ENCODE results near the gene SV2B.

The SV2B gene

GRCh38 chr15:91122296-91122695, 22.2 kb downstream of the SV2B start:
- no peaks in the 10 kb centered on the region for H3K36me3 ChIP-seq (ENCODE audit: control insufficient read depth, insufficient read depth, low read length)
- no peaks in the 10 kb centered on the region for H3K9me3 ChIP-seq (ENCODE audit: control insufficient read depth, low read length)
- no peak overlapping the region for H3K4me3 ChIP-seq (ENCODE audit: extremely low read depth, insufficient read depth, low read length, poor library complexity, severe bottlenecking)
- 83 to 86% methylated on average over 1 of the region's 1 CpG for WGBS, 2 experiments (ENCODE audit: insufficient coverage in 2 of 2)
- no peak overlapping the region for H3K27ac ChIP-seq (ENCODE audit: low read depth, low read length, severe bottlenecking)
- no peaks in the 10 kb centered on the region for H3K4me1 ChIP-seq (ENCODE audit: control insufficient read depth, insufficient read depth, low read length, poor library complexity, severe bottlenecking)

DNA sequence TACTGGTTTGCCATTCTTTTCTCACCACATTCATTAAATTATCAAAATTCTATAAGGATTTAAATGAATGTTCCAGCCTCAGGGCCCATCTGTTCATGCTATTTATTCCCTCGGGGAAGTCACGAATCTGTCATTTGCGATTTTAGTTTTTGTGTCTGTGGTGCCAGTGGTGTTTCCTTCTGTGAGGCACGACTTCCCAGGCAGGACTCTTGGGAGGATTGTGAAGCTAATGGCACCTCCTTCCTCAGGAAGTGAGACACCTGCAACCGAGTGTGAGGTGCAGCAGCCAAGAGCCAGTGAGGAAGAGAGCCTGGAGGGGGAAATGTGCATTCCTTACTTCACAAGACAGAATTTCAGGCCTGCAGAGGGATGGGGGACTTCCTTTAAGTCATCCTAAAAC, 24.1 kb downstream of the SV2B start:
- H3K36me3 ChIP-seq (ENCODE audit: control insufficient read depth, insufficient read depth, low read length) = no peaks in the 10 kb centered on the region
- no peak overlapping the region for H3K27ac ChIP-seq (ENCODE audit: low read depth, low read length, severe bottlenecking)
- H3K4me3 ChIP-seq (ENCODE audit: extremely low read depth, insufficient read depth, low read length, poor library complexity, severe bottlenecking) = no peak overlapping the region
- no peaks in the 10 kb centered on the region for H3K9me3 ChIP-seq (ENCODE audit: control insufficient read depth, low read length)
- 81 to 85% methylated on average over 3 to 4 of the region's 5 CpGs for WGBS, 2 experiments (ENCODE audit: insufficient coverage in 2 of 2)
- no peaks in the 10 kb centered on the region for H3K4me1 ChIP-seq (ENCODE audit: control insufficient read depth, insufficient read depth, low read length, poor library complexity, severe bottlenecking)

- Histone ChIP-seq H3K9me3 (ENCODE audit: control insufficient read depth, low read length) (no peaks in the 10 kb centered on the region), H3K4me3 (ENCODE audit: extremely low read depth, insufficient read depth, low read length, poor library complexity, severe bottlenecking) (no peak overlapping the region), H3K36me3 (ENCODE audit: control insufficient read depth, insufficient read depth, low read length) (no peaks in the 10 kb centered on the region), H3K4me1 (ENCODE audit: control insufficient read depth, insufficient read depth, low read length, poor library complexity, severe bottlenecking) (no peaks in the 10 kb centered on the region), H3K27ac (ENCODE audit: low read depth, low read length, severe bottlenecking) (no peak overlapping the region)
- 91 to 95% methylated on average over 5 to 7 of the region's 7 CpGs for WGBS, 2 experiments (ENCODE audit: insufficient coverage in 2 of 2)
These were observed 25.1 kb downstream of the SV2B start for GRCh38 chr15:91125162-91125561.

DNA sequence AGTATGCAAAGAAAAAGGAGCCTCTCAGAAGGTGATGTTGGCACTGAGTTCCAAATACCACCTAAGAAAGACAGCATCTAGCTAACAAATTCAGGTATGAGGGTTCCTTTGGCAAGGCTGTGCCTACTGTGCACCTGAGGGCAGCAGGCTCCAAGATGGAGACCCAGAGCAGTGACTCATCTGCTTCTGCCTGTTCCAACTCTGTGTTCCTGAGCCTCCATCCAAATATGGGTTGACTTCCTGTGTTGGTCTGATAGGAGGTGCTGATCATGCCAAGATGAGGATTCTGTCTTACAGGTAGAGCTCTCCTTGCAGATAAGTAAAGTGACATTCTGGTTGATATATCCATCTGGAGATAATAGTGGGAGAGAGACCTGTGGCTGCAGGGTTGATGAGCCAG, 26.0 kb downstream of the SV2B start:
- H3K9me3 ChIP-seq (ENCODE audit: control insufficient read depth, low read length) = no peaks in the 10 kb centered on the region
- H3K36me3 ChIP-seq (ENCODE audit: control insufficient read depth, insufficient read depth, low read length) = no peaks in the 10 kb centered on the region
- no peaks in the 10 kb centered on the region for H3K4me1 ChIP-seq (ENCODE audit: control insufficient read depth, insufficient read depth, low read length, poor library complexity, severe bottlenecking)
- no peak overlapping the region for H3K4me3 ChIP-seq (ENCODE audit: extremely low read depth, insufficient read depth, low read length, poor library complexity, severe bottlenecking)
- H3K27ac ChIP-seq (ENCODE audit: low read depth, low read length, severe bottlenecking) = no peak overlapping the region

- no peak overlapping the region for H3K4me3 ChIP-seq (ENCODE audit: extremely low read depth, insufficient read depth, low read length, poor library complexity, severe bottlenecking)
- no peaks in the 10 kb centered on the region for H3K36me3 ChIP-seq (ENCODE audit: control insufficient read depth, insufficient read depth, low read length)
- H3K27ac ChIP-seq (ENCODE audit: low read depth, low read length, severe bottlenecking) = no peak overlapping the region
- WGBS, 2 experiments (ENCODE audit: insufficient coverage in 2 of 2) = 57 to 66% methylated on average over 4 to 6 of the region's 7 CpGs
- no peaks in the 10 kb centered on the region for H3K9me3 ChIP-seq (ENCODE audit: control insufficient read depth, low read length)
- no peaks in the 10 kb centered on the region for H3K4me1 ChIP-seq (ENCODE audit: control insufficient read depth, insufficient read depth, low read length, poor library complexity, severe bottlenecking)
These were observed 27.3 kb downstream of the SV2B start for GRCh38 chr15:91127236-91127955.

GRCh38 chr15:91128016-91128415, 28.0 kb downstream of the SV2B start:
- H3K36me3 ChIP-seq (ENCODE audit: control insufficient read depth, insufficient read depth, low read length) = no peaks in the 10 kb centered on the region
- 80 to 86% methylated on average over 1 to 2 of the region's 4 CpGs for WGBS, 2 experiments (ENCODE audit: insufficient coverage in 2 of 2)

GRCh38 chr15:91129436-91129835, 29.4 kb downstream of the SV2B start:
- Histone ChIP-seq H3K9me3 (ENCODE audit: control insufficient read depth, low read length) (no peaks in the 10 kb centered on the region), H3K27ac (ENCODE audit: low read depth, low read length, severe bottlenecking) (no peak overlapping the region), H3K36me3 (ENCODE audit: control insufficient read depth, insufficient read depth, low read length) (no peaks in the 10 kb centered on the region), H3K4me3 (ENCODE audit: extremely low read depth, insufficient read depth, low read length, poor library complexity, severe bottlenecking) (no peak overlapping the region), H3K4me1 (ENCODE audit: control insufficient read depth, insufficient read depth, low read length, poor library complexity, severe bottlenecking) (no peaks in the 10 kb centered on the region)
- 87 to 89% methylated on average over 2 to 6 of the region's 6 CpGs for WGBS, 2 experiments (ENCODE audit: insufficient coverage in 2 of 2)

More at GRCh38 chr15:91128016-91128415, 28.0 kb downstream of the SV2B start:
- Histone ChIP-seq H3K4me3 (ENCODE audit: extremely low read depth, insufficient read depth, low read length, poor library complexity, severe bottlenecking) (no peak overlapping the region), H3K27ac (ENCODE audit: low read depth, low read length, severe bottlenecking) (no peak overlapping the region), H3K9me3 (ENCODE audit: control insufficient read depth, low read length) (no peaks in the 10 kb centered on the region), H3K4me1 (ENCODE audit: control insufficient read depth, insufficient read depth, low read length, poor library complexity, severe bottlenecking) (no peaks in the 10 kb centered on the region)

- Histone ChIP-seq H3K27ac (ENCODE audit: low read depth, low read length, severe bottlenecking) (no peak overlapping the region), H3K36me3 (ENCODE audit: control insufficient read depth, insufficient read depth, low read length) (no peaks in the 10 kb centered on the region), H3K4me1 (ENCODE audit: control insufficient read depth, insufficient read depth, low read length, poor library complexity, severe bottlenecking) (no peaks in the 10 kb centered on the region), H3K4me3 (ENCODE audit: extremely low read depth, insufficient read depth, low read length, poor library complexity, severe bottlenecking) (no peak overlapping the region), H3K9me3 (ENCODE audit: control insufficient read depth, low read length) (no peaks in the 10 kb centered on the region)
- 94% methylated on average over 6 to 7 of the region's 7 CpGs for WGBS, 2 experiments (ENCODE audit: insufficient coverage in 2 of 2)
These were observed 32.0 kb downstream of the SV2B start for GRCh38 chr15:91132079-91132478.

DNA sequence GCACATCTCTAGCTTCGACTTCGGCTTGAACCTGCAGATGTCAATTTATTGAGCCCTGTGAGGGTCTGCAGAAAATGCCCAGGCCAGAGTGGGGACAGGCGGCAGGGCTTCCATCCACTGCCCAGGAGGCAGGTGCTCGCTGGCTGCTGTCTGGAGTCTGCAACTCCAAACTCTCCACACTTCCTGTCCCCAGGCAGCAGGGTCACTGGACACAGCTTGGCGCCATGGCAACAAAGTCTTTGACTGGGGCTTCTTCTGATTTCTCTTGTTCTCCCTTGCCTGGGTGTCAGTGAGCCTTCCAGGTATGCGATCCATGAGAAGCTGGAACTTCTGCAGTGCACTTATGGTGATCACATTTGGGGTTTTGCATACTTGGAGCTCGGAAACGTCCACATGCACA, 33.5 kb downstream of the SV2B start:
- Histone ChIP-seq H3K27ac (ENCODE audit: low read depth, low read length, severe bottlenecking) (no peak overlapping the region), H3K4me1 (ENCODE audit: control insufficient read depth, insufficient read depth, low read length, poor library complexity, severe bottlenecking) (no peaks in the 10 kb centered on the region), H3K9me3 (ENCODE audit: control insufficient read depth, low read length) (no peaks in the 10 kb centered on the region), H3K36me3 (ENCODE audit: control insufficient read depth, insufficient read depth, low read length) (no peaks in the 10 kb centered on the region), H3K4me3 (ENCODE audit: extremely low read depth, insufficient read depth, low read length, poor library complexity, severe bottlenecking) (no peak overlapping the region)
- WGBS, 2 experiments (ENCODE audit: insufficient coverage in 2 of 2) = 79 to 82% methylated on average over 5 to 6 of the region's 8 CpGs

- Histone ChIP-seq H3K9me3 (ENCODE audit: control insufficient read depth, low read length) (no peaks in the 10 kb centered on the region), H3K4me1 (ENCODE audit: control insufficient read depth, insufficient read depth, low read length, poor library complexity, severe bottlenecking) (no peaks in the 10 kb centered on the region), H3K27ac (ENCODE audit: low read depth, low read length, severe bottlenecking) (no peak overlapping the region), H3K36me3 (ENCODE audit: control insufficient read depth, insufficient read depth, low read length) (no peaks in the 10 kb centered on the region), H3K4me3 (ENCODE audit: extremely low read depth, insufficient read depth, low read length, poor library complexity, severe bottlenecking) (no peak overlapping the region)
- 89 to 92% methylated on average over 4 to 7 of the region's 10 CpGs for WGBS, 2 experiments (ENCODE audit: insufficient coverage in 2 of 2)
These were observed 35.4 kb downstream of the SV2B start for GRCh38 chr15:91135201-91136130.
